HepG2 (cell line): ENCODE data around the gene PRKN. TPM values are rescaled to one million over a fixed set of nuclear protein-coding genes. Genes with fewer than 3 reads are reported as not detected.

Experiments used
- ATAC-seq: fragments of 200-7000 bp; cut with Tn5 transposase; 3 replicates; pipeline ENCODE4 v1.9.1; 2020; ENCODE audit warnings: mild to moderate bottlenecking, moderate library complexity
- BruUV-seq: library from RNA; stranded (reverse); fragments of 400-500 nt; replicated peaks from 2 replicates; lab custom pipeline; 2021; lab: Mats Ljungman, UMichigan
- CTCF ChIA-PET: fragments of 300-600 bp; formaldehyde crosslinking; extraction: SDS; loops from one replicate; lab custom pipeline; 2021; ENCODE audit warnings: low total read pairs, inconsistent platforms, low intra/inter-chr PET ratio; lab: Yijun Ruan, JAX
- POLR2A ChIA-PET: fragments of 350-600 bp; sonication (Branson Sonifier 250); formaldehyde crosslinking; loops from one replicate; lab custom pipeline; 2020; ENCODE audit warnings: antibody characterized with exemption, inconsistent platforms; lab: Yijun Ruan, JAX
- DNase-seq: peaks from one replicate; pipeline ENCODE4 v3.0.0-alpha.2; 2015; ENCODE audit warnings: low spot score
- FAIRE-seq: peaks from 3 replicates; lab custom pipeline; 2011; peaks lifted over from hg19 to GRCh38; lab: Jason Lieb, UNC
- H2AFZ ChIP-seq: one replicate; pipeline ENCODE4 v1.6.1; 2011; ENCODE audit warnings: low read length, inconsistent platforms
- H3K27ac ChIP-seq: fragments of 300-600 bp; 3 replicates; pipeline ENCODE4 v1.8.0; 2011; ENCODE audit warnings: mixed run types, mild to moderate bottlenecking, mixed read lengths, low read length, inconsistent platforms; ENCODE audit not compliant: insufficient read depth; ENCODE audit errors: extremely low read length
- H3K27me3 ChIP-seq, 2 experiments: fragments of 200-600 bp in 1 of 2; 2 replicates in 1 of 2; 3 replicates in 1 of 2; pipeline versions ENCODE4 v1.6.0 to v1.8.0; 2011; ENCODE audit warnings: low read length in 2 of 2, mild to moderate bottlenecking in 2 of 2, moderate library complexity in 2 of 2, inconsistent platforms in 1 of 2; ENCODE audit not compliant: insufficient read depth in 2 of 2, control insufficient read depth in 1 of 2
- H3K36me3 ChIP-seq, 2 experiments: fragments of 200-600 bp in 1 of 2; replicated peaks in 1 of 2; 2 replicates in 1 of 2; 3 replicates in 1 of 2; pipeline versions ENCODE4 v1.5.1 to v1.8.0; 2011; ENCODE audit warnings: low read length in 2 of 2, inconsistent platforms in 1 of 2; ENCODE audit not compliant: insufficient read depth in 2 of 2, control insufficient read depth in 1 of 2
- H3K4me1 ChIP-seq: 2 replicates; pipeline ENCODE4 v1.5.1; 2012; ENCODE audit warnings: low read length, inconsistent platforms; ENCODE audit not compliant: insufficient read depth
- H3K4me2 ChIP-seq: 2 replicates; pipeline ENCODE4 v1.6.0; 2011; ENCODE audit warnings: low read depth, low read length, inconsistent platforms
- H3K4me3 ChIP-seq, 3 experiments: fragments of 200-600 bp in 1 of 3; sonication (generic), shearing (Covaris generic) in 1 of 3; replicated peaks in 1 of 3; 2 replicates each; pipeline ENCODE4 v1.5.1; 2011 to 2016; ENCODE audit warnings: low read length in 3 of 3, inconsistent platforms in 2 of 3, low read depth in 2 of 3, mild to moderate bottlenecking in 2 of 3, control low read depth in 1 of 3, mixed read lengths in 1 of 3; ENCODE audit not compliant: insufficient read depth in 1 of 3
- H3K79me2 ChIP-seq: one replicate; pipeline ENCODE4 v1.6.1; 2011; ENCODE audit warnings: low read length, inconsistent platforms; ENCODE audit not compliant: insufficient read depth
- H3K9ac ChIP-seq: 2 replicates; pipeline ENCODE4 v1.6.0; 2011; ENCODE audit warnings: mild to moderate bottlenecking, low read depth, low read length, inconsistent platforms; ENCODE audit not compliant: insufficient read depth
- H3K9me3 ChIP-seq: 2 replicates; pipeline ENCODE4 v1.5.1; 2012; ENCODE audit warnings: mild to moderate bottlenecking, low read length
- H4K20me1 ChIP-seq: 2 replicates; pipeline ENCODE4 v1.6.0; 2011; ENCODE audit warnings: inconsistent platforms, mild to moderate bottlenecking, low read length, moderate library complexity; ENCODE audit not compliant: insufficient read depth
- BORCS8-MEF2B ChIP-seq: sonication (generic); formaldehyde crosslinking; IDR thresholded peaks from 2 replicates; pipeline ENCODE4 v1.8.0; 2022; ENCODE audit warnings: mild to moderate bottlenecking, missing genetic modification reagents
- CHD4 ChIP-seq: fragments of 200-600 bp; sonication (generic); IDR thresholded peaks from 2 replicates; pipeline ENCODE4 v1.7.0; 2017; ENCODE audit warnings: mild to moderate bottlenecking, low read length, borderline replicate concordance
- FOSL1 ChIP-seq: sonication (generic); formaldehyde crosslinking; IDR thresholded peaks from 2 replicates; pipeline ENCODE4 v1.9.0; 2021; ENCODE audit warnings: missing genetic modification reagents, borderline replicate concordance
- FOSL2 ChIP-seq: sonication (generic); formaldehyde crosslinking; IDR thresholded peaks from 2 replicates; pipeline ENCODE4 v1.4.0; 2020; ENCODE audit warnings: missing genetic modification reagents
- FOXA3 ChIP-seq: IDR thresholded peaks from 2 replicates; pipeline ENCODE4 v1.6.1; 2016; ENCODE audit warnings: missing genetic modification reagents, missing compliant biosample characterization
- FOXM1 ChIP-seq: sonication (generic); formaldehyde crosslinking; IDR thresholded peaks from 2 replicates; pipeline ENCODE4 v1.5.0; 2020; ENCODE audit warnings: missing genetic modification reagents
- GABPB1 ChIP-seq: IDR thresholded peaks from 2 replicates; pipeline ENCODE4 v1.6.1; 2016; ENCODE audit warnings: mild to moderate bottlenecking, missing genetic modification reagents, moderate library complexity, missing compliant biosample characterization
- HOXA5 ChIP-seq: sonication (generic); formaldehyde crosslinking; IDR thresholded peaks from 2 replicates; pipeline ENCODE4 v1.4.0; 2020; ENCODE audit warnings: missing genetic modification reagents
- KDM1A ChIP-seq: IDR thresholded peaks from 2 replicates; pipeline ENCODE4 v1.6.1; 2016; ENCODE audit warnings: missing compliant biosample characterization
- RXRB ChIP-seq: IDR thresholded peaks from 2 replicates; pipeline ENCODE4 v1.6.1; 2016; ENCODE audit warnings: borderline replicate concordance, missing genetic modification reagents, missing compliant biosample characterization
- SMAD3 ChIP-seq: sonication (generic); formaldehyde crosslinking; IDR thresholded peaks from 2 replicates; pipeline ENCODE4 v1.4.0; 2020; ENCODE audit warnings: missing genetic modification reagents
- TMF1 ChIP-seq: sonication (generic); formaldehyde crosslinking; IDR thresholded peaks from 2 replicates; pipeline ENCODE4 v1.8.1; 2022; ENCODE audit warnings: low read depth, missing genetic modification reagents
- ZNF20 ChIP-seq: sonication (generic); formaldehyde crosslinking; IDR thresholded peaks from 2 replicates; pipeline ENCODE4 v1.4.0; 2020; ENCODE audit warnings: mild to moderate bottlenecking, moderate library complexity, missing genetic modification reagents
- WGBS: methylation state at CpG from one replicate; pipeline ENCODE4 v1.1.6; 2017; ENCODE audit warnings: low lambda C conversion rate; 5-methylcytosine and 5-hydroxymethylcytosine counted together
- in situ Hi-C: cut with HindIII; loops from 2 replicates; pipeline ENCODE4 v1.10.0; 2017; ENCODE audit warnings: low pct_unique_long_range_greater_than_20kb; ENCODE audit not compliant: extremely low pct_ligation_motif_present
- intact Hi-C: fragments of 100-400 bp; cut with micrococcal nuclease; formaldehyde crosslinking; loops from one replicate; pipeline ENCODE4 v1.10.0; 2022; ENCODE audit not compliant: unreplicated experiment
- polyA plus RNA-seq, 8 experiments: library from polyadenylated mRNA; depleted of rRNA in 3 of 8; stranded (reverse) in 7 of 8; unstranded in 1 of 8; fragments of >200 nt; fragmentation: Illumina TruSeq in 4 of 8; extraction: Trizol in 4 of 8; gene quantifications; 2 replicates each; pipeline versions ENCODE4 v1.2.1 to v1.2.3, GENCODE V29; 2011 to 2016; ENCODE audit warnings: low read depth in 4 of 8, missing spikeins in 1 of 8, mixed read lengths in 1 of 8; ENCODE audit not compliant: insufficient read depth in 1 of 8
- total RNA-seq, 5 experiments: library from RNA; depleted of rRNA; stranded (reverse); fragments of >200 nt; fragmentation: Illumina TruSeq; extraction: Trizol; gene quantifications; 2 replicates each; pipeline ENCODE4 v1.2.3, GENCODE V29; 2016; ENCODE audit warnings: low read depth in 1 of 5
- TF ChIP-seq, protein P1 (sequence below): sonication (generic); formaldehyde crosslinking; IDR thresholded peaks from 2 replicates; pipeline ENCODE4 v1.5.0; 2020; ENCODE audit warnings: mild to moderate bottlenecking, missing genetic modification reagents, moderate library complexity
- TF ChIP-seq, protein P2 (sequence below): sonication (generic); formaldehyde crosslinking; IDR thresholded peaks from one replicate; pipeline ENCODE4 v1.5.1; 2020; ENCODE audit warnings: mild to moderate bottlenecking, missing genetic modification reagents; ENCODE audit errors: not compliant biosample characterization

The PRKN gene
- total and polyA plus RNA-seq, 2 of the 13 experiments (the other 11 are each of a cell fraction or from before 2014, with no cell fraction given), result 0.31 to 0.44 TPM

DNA sequence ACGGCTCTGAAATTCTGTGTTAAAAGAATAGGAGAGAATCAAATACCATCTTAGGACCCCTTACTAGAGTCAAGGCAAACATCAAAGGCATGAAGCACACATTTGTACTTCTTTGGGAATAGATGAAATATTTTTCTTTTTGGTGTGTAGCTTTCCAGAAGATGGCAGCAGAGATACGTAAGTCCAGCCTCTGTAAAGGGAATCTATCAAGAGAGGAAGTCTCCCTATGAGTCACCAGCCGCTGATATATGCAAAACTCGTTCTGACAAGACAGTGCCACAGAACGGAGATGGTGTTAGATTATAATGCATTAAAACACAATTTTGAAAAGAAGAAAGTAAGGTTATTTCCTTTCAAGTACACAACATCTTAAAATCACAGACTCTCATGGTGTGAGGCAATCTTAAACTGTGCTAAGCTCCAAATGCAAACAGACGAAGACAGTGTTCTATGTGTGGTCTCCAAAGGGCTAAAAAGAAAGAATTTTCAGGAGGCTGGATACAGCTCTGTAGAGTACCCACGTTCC is 1333.7 kb downstream of the PRKN start:
- H4K20me1 ChIP-seq, result no peaks in the 10 kb centered on the region
- no TSS peak for BruUV-seq
- no peaks in the 10 kb centered on the region for H3K9me3 ChIP-seq
- no peaks in the 10 kb centered on the region for H3K36me3 ChIP-seq
- no peaks in the 10 kb centered on the region for H3K4me1 ChIP-seq
- peak; percentile 97 for ATAC-seq
- DNase-seq, result peak; percentile 71
- intact Hi-C loops, result loop anchor here (1.0 kb wide), 2 partner anchors 104 to 267 kb away; no protein-coding TSS in a partner anchor
- H3K27ac ChIP-seq, result no peak overlapping the region
- ChIA-PET POLR2A (no interaction called here), CTCF (interaction anchor here (1.6 to 2.0 kb wide), 2 partner anchors 105 to 301 kb away, joined by 4 to 11 read pairs; no protein-coding TSS in a partner anchor)
- 11% methylated on average over 7 of the region's 7 CpGs for WGBS
- no peak overlapping the region for H2AFZ ChIP-seq
- no peak overlapping the region for H3K4me2 ChIP-seq
- H3K4me3 ChIP-seq, result no peak overlapping the region
- in situ Hi-C loops, result no loop called here
- H3K79me2 ChIP-seq, result no peaks in the 10 kb centered on the region
- H3K9ac ChIP-seq, result no peak overlapping the region
- FAIRE-seq, result peak; percentile 89
- H3K27me3 ChIP-seq, result no peaks in the 10 kb centered on the region; a peak in 2 of 5 replicates
- TF ChIP-seq HOXA5 (0 out of 2 replicates have a peak, but pooled peaks have one; percentile 33), BORCS8-MEF2B (CRISPR knock-in tag) (no peak), FOSL1 (peak; percentile 66; the same call in 1 of the 2 replicates), FOXA3 (CRISPR knock-in tag) (no peak), FOXM1 (CRISPR knock-in tag) (no peak), ZNF20 (CRISPR knock-in tag) (no peak), KDM1A (CRISPR knock-in tag) (no peak), CHD4 (no peak), SMAD3 (CRISPR knock-in tag) (0 out of 2 replicates have a peak, but pooled peaks have one; percentile 33), GABPB1 (CRISPR knock-in tag) (peak; percentile 45; the same call in 1 of the 2 replicates), RXRB (peak; percentile 27; the same call in 1 of the 2 replicates), TMF1 (CRISPR knock-in tag) (no peak), FOSL2 (peak; percentile 95)
- TF ChIP-seq, protein P1, sequence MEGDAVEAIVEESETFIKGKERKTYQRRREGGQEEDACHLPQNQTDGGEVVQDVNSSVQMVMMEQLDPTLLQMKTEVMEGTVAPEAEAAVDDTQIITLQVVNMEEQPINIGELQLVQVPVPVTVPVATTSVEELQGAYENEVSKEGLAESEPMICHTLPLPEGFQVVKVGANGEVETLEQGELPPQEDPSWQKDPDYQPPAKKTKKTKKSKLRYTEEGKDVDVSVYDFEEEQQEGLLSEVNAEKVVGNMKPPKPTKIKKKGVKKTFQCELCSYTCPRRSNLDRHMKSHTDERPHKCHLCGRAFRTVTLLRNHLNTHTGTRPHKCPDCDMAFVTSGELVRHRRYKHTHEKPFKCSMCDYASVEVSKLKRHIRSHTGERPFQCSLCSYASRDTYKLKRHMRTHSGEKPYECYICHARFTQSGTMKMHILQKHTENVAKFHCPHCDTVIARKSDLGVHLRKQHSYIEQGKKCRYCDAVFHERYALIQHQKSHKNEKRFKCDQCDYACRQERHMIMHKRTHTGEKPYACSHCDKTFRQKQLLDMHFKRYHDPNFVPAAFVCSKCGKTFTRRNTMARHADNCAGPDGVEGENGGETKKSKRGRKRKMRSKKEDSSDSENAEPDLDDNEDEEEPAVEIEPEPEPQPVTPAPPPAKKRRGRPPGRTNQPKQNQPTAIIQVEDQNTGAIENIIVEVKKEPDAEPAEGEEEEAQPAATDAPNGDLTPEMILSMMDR (CRISPR knock-in tag), result peak; percentile 76
- TF ChIP-seq, protein P2, sequence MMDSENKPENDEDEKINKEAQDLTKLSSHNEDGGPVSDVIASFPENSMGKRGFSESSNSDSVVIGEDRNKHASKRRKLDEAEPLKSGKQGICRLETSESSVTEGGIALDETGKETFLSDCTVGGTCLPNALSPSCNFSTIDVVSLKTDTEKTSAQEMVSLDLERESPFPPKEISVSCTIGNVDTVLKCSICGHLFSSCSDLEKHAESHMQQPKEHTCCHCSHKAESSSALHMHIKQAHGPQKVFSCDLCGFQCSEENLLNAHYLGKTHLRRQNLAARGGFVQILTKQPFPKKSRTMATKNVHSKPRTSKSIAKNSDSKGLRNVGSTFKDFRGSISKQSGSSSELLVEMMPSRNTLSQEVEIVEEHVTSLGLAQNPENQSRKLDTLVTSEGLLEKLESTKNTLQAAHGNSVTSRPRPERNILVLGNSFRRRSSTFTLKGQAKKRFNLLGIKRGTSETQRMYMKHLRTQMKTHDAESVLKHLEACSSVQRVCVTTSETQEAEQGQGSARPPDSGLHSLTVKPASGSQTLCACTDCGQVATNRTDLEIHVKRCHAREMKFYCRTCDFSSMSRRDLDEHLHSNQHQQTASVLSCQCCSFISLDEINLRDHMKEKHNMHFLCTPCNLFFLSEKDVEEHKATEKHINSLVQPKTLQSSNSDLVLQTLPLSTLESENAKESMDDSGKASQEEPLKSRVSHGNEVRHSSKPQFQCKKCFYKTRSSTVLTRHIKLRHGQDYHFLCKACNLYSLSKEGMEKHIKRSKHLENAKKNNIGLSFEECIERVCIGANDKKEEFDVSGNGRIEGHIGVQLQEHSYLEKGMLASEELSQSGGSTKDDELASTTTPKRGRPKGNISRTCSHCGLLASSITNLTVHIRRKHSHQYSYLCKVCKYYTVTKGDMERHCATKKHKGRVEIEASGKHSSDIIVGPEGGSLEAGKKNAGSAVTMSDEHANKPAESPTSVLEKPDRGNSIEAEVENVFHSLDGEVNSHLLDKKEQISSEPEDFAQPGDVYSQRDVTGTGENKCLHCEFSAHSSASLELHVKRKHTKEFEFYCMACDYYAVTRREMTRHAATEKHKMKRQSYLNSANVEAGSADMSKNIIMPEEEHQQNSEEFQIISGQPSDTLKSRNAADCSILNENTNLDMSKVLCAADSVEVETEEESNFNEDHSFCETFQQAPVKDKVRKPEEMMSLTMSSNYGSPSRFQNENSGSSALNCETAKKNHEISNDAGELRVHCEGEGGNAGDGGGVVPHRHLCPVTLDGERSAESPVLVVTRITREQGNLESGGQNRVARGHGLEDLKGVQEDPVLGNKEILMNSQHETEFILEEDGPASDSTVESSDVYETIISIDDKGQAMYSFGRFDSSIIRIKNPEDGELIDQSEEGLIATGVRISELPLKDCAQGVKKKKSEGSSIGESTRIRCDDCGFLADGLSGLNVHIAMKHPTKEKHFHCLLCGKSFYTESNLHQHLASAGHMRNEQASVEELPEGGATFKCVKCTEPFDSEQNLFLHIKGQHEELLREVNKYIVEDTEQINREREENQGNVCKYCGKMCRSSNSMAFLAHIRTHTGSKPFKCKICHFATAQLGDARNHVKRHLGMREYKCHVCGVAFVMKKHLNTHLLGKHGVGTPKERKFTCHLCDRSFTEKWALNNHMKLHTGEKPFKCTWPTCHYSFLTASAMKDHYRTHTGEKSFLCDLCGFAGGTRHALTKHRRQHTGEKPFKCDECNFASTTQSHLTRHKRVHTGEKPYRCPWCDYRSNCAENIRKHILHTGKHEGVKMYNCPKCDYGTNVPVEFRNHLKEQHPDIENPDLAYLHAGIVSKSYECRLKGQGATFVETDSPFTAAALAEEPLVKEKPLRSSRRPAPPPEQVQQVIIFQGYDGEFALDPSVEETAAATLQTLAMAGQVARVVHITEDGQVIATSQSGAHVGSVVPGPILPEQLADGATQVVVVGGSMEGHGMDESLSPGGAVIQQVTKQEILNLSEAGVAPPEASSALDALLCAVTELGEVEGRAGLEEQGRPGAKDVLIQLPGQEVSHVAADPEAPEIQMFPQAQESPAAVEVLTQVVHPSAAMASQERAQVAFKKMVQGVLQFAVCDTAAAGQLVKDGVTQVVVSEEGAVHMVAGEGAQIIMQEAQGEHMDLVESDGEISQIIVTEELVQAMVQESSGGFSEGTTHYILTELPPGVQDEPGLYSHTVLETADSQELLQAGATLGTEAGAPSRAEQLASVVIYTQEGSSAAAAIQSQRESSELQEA (CRISPR knock-in tag), result no peak
